HG03064 (cell line): ENCODE data around the gene TBXAS1.

Experiments
- ATAC-seq: cut with Tn5 transposase; IDR thresholded peaks from one replicate; pipeline ENCODE4 v1.9.1; 2021; ENCODE audit warnings: low read depth; ENCODE audit not compliant: unreplicated experiment

Gene TBXAS1

DNA sequence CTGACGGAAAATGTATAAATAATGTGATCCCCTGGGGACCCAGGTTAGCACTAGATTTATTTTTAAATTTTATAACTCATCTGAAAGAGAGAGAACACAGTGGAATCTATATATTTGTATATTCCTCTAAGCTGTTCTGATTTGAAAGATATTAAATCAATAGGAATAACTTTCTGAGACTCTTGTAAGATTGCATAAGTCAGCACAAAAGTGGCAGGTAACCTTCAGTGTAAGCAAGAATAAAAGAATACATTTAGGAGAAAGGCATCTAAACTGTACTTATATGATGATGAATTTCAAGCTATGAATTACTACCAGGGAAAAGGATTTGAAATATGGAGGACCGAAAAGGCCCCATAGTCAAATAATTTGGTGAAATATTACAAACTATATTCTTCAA is 112.8 kb downstream of the TBXAS1 start:
- no peak for ATAC-seq

DNA sequence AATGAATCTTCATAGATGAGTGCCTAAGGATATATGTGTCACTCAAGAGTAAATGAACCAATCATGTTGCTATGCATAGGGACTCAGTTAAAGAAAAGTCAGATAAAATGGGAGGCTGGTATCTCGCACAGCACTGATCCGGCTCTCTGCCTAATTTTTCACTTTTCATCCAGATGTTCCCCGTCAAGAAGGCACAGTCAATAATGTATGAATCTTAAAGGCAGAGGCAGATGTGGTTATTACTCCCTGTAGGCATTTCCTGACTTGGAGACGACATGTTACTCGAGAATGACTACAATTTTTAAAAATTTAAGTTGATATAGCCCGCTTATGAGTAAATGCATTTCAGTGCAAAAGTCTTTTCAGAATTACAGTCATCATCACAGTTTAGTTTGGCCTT is 113.6 kb downstream of the TBXAS1 start:
- ATAC-seq, result no peak

DNA sequence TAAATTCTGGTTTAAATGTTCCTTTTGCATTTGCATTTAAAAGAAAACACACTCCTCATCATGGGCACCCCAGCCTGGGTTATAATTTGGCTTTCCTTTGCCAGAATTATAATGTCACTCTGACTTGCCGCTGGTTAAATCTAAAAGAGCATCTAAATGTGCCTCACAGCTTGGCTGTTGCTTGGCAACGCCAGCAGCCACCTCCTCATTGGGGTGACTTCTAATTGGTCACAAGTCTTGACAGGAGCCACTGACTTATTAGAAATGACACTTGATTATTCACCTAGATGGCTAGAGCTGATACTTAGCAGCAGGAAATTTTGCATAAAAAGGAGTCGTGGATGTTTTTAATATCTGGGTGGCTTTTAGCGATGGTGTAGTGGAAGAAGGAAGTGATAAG is 114.3 kb downstream of the TBXAS1 start:
- no peak for ATAC-seq

DNA sequence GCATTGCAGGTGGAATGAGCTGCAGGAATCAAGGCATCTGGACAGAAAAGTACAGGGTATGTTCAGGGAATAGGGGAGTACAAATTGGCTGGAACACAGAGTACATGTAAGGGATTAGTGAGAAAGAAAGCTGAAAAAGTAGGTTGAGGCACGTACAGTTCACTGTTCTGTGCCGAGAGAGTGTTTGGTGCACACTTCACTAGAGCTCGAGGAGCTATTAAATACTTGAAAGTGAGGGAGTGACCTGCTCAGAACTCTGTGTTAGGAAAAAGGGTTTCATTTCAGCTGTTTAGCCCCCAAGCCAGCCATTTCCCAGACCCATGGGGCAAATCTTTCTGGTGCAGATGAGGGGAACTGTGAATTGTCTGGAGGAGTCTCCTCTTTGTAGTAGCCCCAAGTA is 115.2 kb downstream of the TBXAS1 start:
- no peak for ATAC-seq

DNA sequence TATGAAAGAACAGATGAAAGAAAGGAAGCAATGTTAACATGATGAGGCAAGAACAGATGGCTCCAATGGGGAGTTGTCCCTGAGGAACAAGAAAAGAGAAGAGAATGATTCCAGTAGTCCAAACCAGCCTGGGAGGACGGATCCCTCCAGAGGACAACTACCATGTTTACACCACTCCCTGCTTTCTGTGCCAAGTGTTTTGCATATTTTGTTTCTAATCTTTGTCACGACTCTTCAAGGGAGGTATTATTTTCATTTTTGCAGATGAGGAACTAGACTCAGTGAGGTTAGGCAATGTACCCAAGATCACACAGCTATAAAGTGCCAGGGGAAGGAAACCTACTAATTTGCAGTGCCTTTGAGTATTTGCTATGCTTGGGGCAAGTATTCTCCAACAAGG is 117.5 kb downstream of the TBXAS1 start:
- ATAC-seq, result no peak

DNA sequence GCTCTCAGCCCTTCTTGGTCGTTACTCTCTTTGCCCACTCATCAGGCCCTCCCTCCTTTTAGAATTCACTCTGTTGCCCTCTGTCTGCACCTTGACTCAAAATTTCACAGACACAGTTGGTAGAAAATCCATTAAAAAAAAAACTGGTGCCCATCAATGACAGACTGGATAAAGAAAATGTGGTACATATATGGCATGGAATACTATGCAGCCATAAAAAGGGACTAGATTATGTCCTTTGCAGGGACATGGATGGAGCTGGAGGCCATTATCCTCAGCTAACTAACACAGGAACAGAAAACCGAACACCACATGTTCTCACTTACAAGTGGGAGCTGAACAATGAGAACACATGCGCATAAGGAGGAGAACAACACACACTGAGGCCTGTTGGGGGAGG is 118.0 kb downstream of the TBXAS1 start:
- ATAC-seq, result no peak

DNA sequence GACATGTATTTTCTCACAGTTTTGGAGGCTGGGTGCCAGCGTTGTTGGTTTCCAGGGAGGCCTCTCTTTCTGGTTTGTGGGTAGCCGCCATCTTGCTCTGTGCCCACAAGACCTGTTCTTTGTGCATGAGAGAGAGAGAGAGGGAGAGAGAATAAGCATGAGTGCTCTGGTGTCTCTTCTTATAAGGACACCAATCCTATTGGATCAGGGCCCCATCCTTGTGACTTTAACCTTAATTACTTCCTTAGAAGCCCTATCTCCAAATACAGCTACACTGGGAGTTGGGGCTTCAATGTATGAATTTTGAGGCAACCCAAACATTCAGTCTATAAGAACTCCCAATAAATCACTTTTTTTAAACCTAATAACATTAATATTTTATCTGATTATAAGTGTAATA is 119.1 kb downstream of the TBXAS1 start:
- ATAC-seq, result no peak

DNA sequence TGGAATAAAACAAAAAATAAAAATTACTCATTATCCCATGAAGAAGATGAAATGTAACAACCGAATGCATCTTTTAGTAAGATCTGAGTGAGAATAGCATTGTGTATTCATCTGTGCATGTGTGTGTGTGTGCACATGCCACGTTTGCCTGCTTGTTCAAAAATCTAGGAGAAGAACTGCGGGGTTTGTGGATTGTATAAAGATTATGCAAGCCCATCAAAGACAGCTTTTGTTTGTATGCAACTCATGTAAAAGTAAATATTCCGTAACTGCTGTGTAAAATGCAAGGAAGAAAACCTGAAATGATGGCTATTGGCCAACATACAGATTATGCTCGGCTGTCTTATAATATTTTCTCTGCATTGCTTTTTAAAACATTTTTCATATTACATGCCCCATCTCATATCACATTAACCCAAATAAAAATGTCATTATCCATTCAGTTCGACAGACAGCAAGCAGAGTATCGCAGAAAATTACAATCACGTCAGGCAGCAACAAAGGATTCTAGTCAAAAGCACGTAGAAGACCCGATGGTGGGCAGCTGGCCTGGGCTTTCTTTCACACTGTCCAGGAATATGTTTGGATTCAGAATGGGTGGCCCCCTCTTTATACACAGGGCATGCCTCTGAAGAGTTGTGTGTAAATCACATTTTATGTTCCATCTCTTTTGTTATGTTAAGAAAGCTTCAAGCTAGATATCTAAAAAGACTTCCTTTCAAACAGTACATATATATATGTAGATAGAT is 119.7 kb downstream of the TBXAS1 start:
- no peak for ATAC-seq

DNA sequence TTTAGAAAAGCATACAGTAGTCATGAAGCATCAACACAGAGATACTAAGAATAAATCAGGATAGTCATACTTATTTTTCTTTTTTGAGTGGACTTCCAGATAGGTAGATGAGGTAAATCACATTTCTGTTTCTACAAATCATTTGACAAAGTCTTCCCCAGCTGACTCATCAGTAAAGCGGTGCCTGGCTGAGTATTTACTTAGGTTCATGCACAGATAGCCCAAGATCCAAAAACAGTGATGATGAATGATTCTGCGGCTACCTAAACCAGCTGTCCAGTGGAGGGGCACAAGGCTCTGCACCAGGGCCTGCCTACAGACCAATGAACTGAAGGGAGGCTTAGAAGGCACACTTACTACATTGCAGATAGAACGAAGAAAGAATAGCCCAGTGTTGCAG is 120.6 kb downstream of the TBXAS1 start:
- no peak for ATAC-seq

DNA sequence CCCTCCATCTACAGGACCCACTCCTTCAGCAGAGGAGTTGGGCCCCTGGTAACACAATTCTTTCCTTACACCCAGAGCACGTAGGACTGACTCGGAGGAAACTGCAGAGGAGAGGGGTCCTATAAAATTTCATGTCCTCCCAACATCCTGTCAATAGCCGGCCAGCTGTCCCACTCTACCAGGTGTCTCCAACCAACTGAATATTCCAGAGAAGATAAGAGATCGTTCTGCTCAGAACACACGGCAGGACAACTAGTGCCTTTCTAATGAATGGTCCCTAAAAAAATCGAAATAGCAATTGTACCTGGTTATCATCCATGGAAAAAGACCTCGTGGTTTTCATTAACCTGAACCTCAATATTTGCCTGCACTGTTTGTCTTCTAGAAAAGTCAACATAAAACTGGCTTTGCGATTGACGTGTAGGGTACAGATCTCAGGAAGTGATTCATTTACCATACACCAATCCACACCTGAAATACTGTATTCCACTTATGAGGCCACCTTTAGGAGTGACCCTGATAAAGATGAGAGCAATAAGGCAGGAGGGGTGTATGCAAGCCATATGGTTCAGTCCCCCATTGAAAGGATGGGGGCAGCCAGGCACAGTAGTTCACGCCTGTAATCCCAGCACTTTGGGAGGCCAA is 121.9 kb downstream of the TBXAS1 start:
- ATAC-seq, result no peak

DNA sequence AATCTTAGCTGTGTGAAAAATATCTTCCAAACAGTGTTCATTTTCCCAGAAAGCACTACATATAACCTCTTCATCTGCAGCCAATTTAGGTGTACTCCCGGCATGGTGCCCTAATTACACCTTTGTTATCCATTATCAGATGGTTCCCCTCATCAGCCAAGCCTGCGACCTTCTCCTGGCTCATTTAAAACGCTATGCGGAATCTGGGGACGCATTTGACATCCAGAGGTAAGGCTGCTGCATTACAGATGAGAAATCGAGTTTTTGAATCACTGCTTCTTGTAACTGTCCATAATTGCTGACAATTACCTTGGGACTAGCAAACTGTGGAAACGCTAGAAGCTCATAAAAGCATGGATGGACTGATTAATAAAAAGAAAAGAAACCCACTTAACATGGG is 124.2 kb downstream of the TBXAS1 start:
- no peak for ATAC-seq

DNA sequence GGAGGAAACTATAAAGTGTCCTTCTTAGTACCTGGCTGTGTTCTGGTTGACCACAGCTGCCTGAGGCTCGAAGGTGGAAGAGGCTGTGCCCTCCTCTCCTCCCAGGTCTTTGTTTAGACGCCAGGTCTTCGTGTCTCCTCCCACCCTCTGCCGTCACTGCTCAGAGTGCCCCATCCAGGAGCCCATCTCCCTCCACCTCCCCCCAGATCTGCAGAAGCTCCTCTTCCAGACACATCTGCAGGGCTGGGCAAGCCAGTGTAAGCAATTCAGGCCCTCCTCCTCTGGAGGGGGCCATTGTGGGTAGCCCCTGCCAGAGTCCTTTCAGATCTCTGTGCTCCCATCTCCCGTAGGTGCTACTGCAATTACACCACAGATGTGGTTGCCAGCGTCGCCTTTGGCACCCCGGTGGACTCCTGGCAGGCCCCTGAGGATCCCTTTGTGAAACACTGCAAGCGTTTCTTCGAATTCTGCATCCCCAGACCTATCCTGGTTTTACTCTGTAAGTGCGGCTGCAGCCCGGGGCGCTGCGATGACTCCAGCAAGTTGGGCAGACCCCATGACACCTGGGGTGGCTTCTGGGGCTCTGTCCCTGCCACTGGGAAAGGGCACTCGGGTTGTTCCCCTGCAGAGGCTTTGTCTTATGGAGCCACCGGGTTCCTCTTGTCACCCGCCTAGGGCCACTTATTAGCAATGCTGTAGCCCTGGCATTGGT is 126.2 kb downstream of the TBXAS1 start:
- no peak for ATAC-seq

DNA sequence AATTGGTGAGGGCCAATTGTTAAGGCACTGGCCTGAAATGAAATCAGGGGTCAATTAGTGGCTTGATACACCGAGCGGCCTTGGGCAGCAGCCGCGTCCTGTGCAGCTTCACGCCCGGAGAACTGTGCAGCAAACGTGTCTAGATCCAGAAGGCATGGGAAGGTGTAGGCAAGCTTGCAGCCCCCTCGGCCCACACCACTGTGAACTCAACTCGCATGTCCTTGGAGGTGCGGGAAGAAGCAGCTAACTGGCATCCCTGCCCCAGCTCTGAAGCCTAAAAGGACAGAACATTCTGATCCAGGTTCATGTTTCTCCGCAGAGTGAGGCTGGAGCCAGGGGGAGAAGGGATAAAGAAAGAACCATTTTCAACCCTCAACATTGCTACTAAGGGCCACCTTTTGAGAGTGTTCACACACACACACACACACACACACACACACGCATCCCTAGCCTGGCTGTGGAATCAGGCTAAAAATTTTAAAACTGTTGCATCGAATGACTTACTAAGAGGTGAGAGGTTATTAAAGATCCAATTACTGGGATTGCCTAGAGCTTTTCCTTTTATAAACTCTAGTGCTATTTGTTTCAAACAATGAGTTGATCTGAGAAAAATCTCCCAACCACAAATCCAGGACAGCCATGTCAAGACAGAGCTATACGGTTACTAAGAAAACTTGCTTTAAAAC is 129.7 kb downstream of the TBXAS1 start:
- no peak for ATAC-seq

DNA sequence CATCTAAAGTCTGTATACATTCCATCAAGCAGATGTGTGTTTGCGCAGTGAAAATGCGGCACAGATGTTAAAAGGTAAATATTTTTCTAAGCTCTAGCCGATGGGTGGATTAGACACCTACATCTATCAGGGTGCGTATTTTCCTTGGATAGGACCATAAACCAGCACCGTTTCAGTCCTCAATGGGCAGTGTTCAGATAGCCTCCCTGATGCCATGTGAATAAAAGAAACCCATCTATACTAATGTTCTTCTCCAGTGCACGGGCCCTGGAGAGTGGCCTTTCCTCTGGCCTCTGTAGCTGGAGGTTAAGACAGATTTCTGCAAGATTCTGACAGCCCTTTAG is 130.2 kb downstream of the TBXAS1 start:
- ATAC-seq, result no peak

DNA sequence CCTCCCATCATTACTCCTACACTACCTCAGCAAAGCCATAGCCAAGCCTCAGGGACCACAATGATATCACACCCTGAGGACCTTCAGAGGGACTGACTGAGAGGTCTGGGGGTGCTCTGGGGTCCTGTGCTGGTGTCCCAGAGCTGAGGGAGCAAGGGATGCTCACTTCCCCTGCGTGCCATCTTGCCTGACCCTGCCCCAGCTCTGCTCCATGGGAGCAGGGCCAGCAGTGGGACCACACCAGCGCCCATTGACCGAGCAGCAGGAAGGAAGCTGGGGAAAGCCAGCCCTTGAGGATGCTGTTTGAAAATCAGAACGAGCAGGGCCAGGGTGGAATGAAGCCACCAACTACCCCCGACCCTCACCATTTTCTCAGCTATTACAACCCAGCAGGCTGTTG is 130.7 kb downstream of the TBXAS1 start:
- no peak for ATAC-seq

DNA sequence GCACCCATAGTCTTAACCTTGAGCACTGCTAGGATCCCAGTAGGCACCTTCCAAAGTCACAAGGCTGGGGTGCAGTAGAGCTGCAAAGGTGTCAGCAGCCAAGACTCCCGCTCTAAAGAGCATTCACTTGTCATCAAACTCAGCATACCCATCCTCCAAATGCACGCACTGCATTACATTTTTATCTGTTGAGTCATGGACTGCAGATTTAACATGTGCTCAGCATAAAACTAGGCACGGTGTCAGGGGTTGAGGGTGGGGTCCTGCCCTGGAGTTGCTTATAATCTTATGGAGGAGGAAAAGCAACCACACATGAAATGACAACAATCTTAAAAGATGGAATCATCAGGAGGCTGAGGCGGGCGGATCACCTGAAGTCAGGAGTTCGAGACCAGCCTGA is 131.1 kb downstream of the TBXAS1 start:
- no peak for ATAC-seq

DNA sequence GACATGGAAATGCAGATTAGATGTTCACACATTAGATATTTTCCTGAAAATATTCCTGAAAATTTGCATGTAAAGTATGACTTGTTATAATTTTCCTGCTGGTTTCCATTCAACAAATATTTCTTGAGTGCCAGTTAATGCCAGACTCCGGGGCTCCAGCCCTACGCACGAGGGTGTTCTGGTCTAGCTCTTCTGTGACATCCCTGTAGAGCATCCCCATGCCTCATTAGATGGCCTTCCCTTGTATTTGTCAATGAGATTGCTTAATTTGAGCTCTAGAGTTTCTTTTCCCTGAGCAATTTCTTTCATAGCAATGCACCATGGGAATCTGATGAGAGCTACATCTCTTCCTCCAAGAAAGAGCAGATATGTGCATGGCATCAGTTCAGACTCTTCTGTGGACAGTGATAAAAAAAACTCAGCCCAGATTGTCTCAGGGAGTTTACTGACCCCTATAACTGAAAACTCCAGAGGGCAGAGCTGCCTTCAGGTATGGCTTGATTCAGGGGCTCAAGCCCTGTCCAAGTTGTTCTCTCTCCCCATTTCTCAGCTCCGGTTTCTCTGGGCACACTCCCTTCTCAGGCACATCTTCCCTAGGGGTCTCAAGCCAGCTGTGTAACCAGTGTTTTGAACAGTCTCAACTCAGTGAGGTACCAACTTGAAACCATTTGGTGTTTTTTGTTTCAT is 137.0 kb downstream of the TBXAS1 start:
- ATAC-seq, result no peak

DNA sequence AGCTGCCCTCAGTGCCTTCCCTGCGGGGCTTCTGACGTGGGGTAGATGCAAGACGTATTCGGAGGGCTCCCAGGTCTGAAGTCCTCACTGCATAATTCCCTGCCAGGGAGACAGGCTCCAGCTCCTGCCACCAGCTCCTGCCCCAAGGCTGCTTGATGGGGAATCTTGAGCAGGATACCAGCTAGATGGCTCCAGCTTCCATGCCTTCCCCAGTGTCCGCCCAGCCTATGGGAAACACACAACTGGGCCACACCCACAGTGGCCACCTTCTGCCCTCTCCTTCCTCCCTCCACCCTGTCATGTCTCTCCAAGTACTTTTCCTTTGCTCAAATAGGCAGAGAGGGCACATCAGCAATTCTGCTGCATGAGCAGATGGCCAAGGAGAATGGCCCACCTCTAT is 137.9 kb downstream of the TBXAS1 start:
- ATAC-seq, result no peak

DNA sequence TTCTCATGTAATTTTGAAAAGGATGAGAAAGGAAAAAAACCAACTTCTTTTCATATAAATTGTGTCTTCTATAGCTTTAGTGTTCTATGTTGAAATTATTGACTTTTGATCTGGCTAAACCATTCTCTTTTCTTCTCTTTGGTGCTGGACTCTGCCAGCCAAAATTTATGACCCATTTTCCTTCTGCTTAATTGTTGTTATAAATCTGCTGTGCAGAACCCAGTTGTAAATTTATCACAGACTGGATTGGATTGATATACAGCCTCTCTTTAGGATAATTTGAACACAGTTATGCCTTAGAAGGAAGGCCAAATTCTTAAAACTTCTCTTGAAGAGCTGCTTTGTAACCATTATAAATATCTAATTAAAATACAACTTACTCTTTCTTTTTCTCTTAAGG is 139.9 kb downstream of the TBXAS1 start:
- no peak for ATAC-seq

DNA sequence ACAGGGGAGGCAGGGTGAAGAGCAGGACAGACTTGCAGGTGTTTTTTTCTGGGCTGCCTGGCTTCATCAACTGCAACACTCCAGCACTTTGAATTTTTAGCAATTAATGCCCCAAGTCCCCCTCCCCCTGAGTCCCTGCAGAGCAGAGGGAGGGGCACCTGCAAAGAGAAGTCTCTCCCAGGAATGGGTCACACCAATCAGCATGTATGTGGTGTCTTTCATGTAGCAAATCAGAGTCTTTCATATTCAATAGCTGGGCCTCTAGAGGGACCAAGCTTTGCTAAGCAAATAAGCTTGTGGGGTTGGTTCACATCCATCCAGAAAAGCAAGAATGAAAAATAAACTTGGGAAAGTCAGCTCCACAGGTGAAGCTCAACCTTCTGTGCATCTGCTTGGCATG is 143.0 kb downstream of the TBXAS1 start:
- ATAC-seq, result no peak
